Peyer's patch (tissue), 4 donors: ENCODE measurements around the gene ANKRD13C. TPM values are rescaled to one million over a fixed set of nuclear protein-coding genes. Genes with fewer than 3 reads are reported as not detected.

Experiments
- DNase-seq, 3 donors: peaks; one replicate each; pipeline ENCODE4 v3.0.0-alpha.2; 2017 to 2019
- H3K27ac ChIP-seq, 4 donors: fragments of 200-600 bp; sonication (generic); one replicate each; pipeline ENCODE4 v1.5.1; 2016 to 2019
- H3K27me3 ChIP-seq, 2 donors: fragments of 200-600 bp; sonication (generic); one replicate each; pipeline ENCODE4 v1.5.1; 2019
- H3K36me3 ChIP-seq, 3 donors: fragments of 200-600 bp; sonication (generic); one replicate each; pipeline ENCODE4 v1.5.1; 2016 to 2019
- H3K4me1 ChIP-seq, 4 donors: fragments of 200-600 bp; sonication (generic); one replicate each; pipeline ENCODE4 v1.5.1; 2016 to 2019
- H3K4me3 ChIP-seq, 4 donors: fragments of 200-600 bp; sonication (generic); 1 replicate in 3 of 4; 2 replicates in 1 of 4; pipeline ENCODE4 v1.5.1; 2016 to 2019; ENCODE audit warnings: mild to moderate bottlenecking in 1 of 4
- H3K9me3 ChIP-seq, 4 donors: fragments of 200-600 bp; sonication (generic); one replicate each; pipeline ENCODE4 v1.5.1; 2016 to 2019; ENCODE audit warnings: mild to moderate bottlenecking in 1 of 4
- POLR2A ChIP-seq, 2 donors: fragments of 450-650 bp; IDR thresholded peaks; one replicate each; pipeline ENCODE4 v1.5.1; 2017; ENCODE audit warnings: antibody characterized with exemption in 2 of 2, mild to moderate bottlenecking in 2 of 2, moderate library complexity in 2 of 2
- total RNA-seq, 4 donors: library from RNA; depleted of rRNA; stranded (reverse); fragments of >200 nt; gene quantifications; one replicate each; pipeline ENCODE4 v1.1.0, GENCODE V29; 2016
- TF ChIP-seq, protein P1 (sequence below), 6 experiments: fragments of 450-650 bp in 4 of 6; fragments of 200-600 bp in 2 of 6; sonication (generic) in 1 of 6; IDR thresholded peaks; one replicate each; pipeline ENCODE4 v1.5.1; 2017 to 2019; ENCODE audit warnings: antibody characterized with exemption in 6 of 6, mild to moderate bottlenecking in 3 of 6, moderate library complexity in 1 of 6

Gene ANKRD13C
- total RNA-seq, 4 donors from 2014 or later = 21.2 to 52.0 (median 23.9) TPM

DNA sequence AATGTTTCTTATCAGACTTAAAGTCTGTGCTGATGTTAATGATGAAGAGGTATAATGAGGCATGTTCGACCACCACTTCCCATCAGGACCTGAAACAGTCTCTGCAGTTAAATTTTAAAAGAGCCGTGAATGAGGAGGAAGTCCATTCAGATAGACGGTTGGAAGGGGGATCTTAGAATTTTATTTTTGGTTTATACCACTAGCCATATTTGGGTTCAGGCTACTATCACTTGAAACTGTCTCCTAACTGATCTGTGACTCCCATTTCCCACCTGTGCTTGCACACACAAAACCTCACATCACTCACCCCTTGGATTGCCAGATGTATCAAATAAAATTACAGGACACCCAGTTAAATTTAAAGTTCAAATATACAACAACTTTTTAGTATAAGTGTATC lies 9.9 kb upstream of the ANKRD13C start:
- no peak for DNase-seq
- Histone ChIP-seq H3K27me3 (no peaks in the 10 kb centered on the region), H3K4me1 (no peaks in the 10 kb centered on the region), H3K27ac (no peak overlapping the region), H3K4me3 (no peak overlapping the region), H3K9me3 (no peaks in the 10 kb centered on the region), H3K36me3 (no peaks in the 10 kb centered on the region)
- TF ChIP-seq, protein P1, sequence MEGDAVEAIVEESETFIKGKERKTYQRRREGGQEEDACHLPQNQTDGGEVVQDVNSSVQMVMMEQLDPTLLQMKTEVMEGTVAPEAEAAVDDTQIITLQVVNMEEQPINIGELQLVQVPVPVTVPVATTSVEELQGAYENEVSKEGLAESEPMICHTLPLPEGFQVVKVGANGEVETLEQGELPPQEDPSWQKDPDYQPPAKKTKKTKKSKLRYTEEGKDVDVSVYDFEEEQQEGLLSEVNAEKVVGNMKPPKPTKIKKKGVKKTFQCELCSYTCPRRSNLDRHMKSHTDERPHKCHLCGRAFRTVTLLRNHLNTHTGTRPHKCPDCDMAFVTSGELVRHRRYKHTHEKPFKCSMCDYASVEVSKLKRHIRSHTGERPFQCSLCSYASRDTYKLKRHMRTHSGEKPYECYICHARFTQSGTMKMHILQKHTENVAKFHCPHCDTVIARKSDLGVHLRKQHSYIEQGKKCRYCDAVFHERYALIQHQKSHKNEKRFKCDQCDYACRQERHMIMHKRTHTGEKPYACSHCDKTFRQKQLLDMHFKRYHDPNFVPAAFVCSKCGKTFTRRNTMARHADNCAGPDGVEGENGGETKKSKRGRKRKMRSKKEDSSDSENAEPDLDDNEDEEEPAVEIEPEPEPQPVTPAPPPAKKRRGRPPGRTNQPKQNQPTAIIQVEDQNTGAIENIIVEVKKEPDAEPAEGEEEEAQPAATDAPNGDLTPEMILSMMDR (IDR thresholded peaks at IDR 0.05) = no peak
- TF ChIP-seq POLR2A (IDR thresholded peaks at IDR 0.05) = no peak

DNA sequence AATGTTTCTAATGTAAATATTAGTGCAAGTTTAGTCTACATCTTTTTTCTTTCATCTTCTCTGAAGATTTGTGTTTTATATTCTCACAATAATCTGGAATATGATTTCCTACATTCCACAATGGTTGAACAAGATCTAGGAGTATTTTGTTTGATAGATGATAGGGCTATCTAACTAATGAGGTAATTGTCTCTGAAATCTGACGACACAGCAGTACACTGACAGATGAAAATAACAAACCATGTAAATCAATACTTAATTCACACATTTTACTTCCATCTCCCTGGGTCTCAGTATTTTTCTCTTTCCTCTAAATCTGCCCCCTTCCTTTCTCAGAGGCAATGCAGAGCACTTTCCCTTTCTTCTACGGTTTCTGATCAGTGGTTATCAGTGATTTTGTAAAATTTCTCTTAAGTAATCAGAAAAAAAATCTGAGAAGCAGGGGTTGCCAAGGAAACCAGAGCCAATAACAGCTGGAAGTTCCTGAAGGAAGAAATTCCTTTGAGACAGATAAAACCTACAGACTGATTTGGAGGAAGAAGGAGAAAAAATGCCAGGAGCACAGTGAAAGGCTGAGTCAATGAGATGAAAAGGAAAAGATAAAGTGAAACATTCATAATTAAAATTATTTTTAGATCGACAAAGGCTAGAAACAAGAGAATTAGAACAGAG lies 7.3 kb upstream of the ANKRD13C start:
- no peaks in the 10 kb centered on the region for H3K27me3 ChIP-seq
- no peak overlapping the region for H3K27ac ChIP-seq
- no peaks in the 10 kb centered on the region for H3K9me3 ChIP-seq
- no peaks in the 10 kb centered on the region for H3K36me3 ChIP-seq
- no peaks in the 10 kb centered on the region for H3K4me1 ChIP-seq
- no peak for DNase-seq
- H3K4me3 ChIP-seq = no peak overlapping the region
- no peak for TF ChIP-seq POLR2A (IDR thresholded peaks at IDR 0.05)
- TF ChIP-seq, protein P1 (IDR thresholded peaks at IDR 0.05) = no peak

DNA sequence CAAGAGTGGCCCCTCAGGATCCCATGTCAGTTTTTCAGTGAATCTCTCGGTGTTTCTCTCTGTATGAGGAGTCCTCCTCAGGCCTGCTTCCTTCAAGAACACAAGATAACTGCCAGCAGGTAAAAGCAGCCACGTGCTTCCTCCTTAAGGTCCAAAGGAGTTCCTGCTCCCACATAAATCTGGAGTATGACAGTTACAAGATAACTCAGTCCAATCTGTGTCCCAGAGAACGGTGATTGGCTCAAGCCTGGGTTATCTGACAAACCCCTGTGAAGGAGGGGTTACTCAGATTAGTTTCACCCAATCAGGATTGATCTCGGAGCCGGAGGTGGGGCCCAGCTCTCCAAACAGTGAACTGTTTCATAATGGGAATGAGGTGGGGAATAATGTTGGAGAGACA lies 5.8 kb upstream of the ANKRD13C start:
- Histone ChIP-seq H3K9me3 (no peaks in the 10 kb centered on the region), H3K36me3 (no peaks in the 10 kb centered on the region), H3K4me1 (no peaks in the 10 kb centered on the region), H3K4me3 (no peak overlapping the region), H3K27me3 (no peaks in the 10 kb centered on the region), H3K27ac (no peak overlapping the region)
- no peak for DNase-seq
- TF ChIP-seq, protein P1 (IDR thresholded peaks at IDR 0.05) = no peak
- TF ChIP-seq POLR2A (IDR thresholded peaks at IDR 0.05) = no peak

DNA sequence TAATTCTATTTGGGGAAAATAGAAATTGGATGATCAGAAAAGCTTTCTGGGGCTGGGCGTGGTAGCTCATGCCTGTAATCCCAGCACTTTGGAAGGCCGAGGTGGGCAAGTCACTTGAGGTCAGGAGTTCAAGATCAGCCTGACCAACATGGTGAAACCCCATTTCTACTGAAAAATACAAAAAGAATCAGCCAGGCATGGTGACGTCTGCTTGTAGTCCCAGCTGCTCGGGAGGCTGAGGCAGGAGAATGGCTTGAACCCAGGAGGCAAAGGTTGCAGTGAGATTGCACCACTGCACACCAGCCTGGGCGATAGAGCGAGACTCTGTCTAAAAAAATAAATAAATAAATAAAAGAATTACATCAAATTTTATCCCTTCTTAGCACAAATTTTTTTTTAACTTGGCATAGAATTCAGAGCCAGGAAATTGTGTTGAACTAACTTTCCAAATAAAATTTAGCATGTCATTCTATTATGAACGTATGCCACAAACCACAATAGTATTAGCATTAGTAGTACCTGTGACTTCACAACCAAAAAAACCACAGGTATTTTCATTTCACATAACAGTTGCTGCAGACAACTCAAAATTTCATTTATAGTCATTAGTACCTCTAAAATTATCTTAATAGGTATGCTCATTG lies 4.5 kb upstream of the ANKRD13C start:
- TF ChIP-seq, protein P1 (IDR thresholded peaks at IDR 0.05) = no peak
- TF ChIP-seq POLR2A (IDR thresholded peaks at IDR 0.05) = no peak
- Histone ChIP-seq H3K4me1 (no peaks in the 10 kb centered on the region), H3K36me3 (no peaks in the 10 kb centered on the region), H3K9me3 (no peaks in the 10 kb centered on the region), H3K4me3 (no peak overlapping the region), H3K27me3 (no peaks in the 10 kb centered on the region), H3K27ac (no peak overlapping the region)
- DNase-seq = no peak

DNA sequence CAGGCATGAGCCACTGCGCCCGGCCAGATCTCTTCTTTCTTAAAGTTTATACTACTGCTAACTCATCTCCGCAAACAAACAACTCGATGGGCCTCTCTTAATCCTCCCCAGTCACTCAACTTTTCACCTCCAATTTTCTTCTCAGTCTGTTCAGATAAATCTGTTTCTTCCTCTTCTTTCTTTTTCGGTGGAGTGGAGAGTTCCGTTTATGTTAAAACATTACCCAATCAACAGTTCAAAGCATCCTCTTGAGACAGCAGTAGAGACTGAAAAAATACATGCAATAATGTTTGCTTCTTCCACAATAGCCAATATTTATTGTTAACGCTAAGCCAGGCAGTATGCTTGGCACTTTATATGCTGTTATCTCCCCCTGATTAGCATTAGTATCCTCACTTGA lies 1.4 kb upstream of the ANKRD13C start:
- Histone ChIP-seq H3K9me3 (no peaks in the 10 kb centered on the region), H3K27me3 (no peaks in the 10 kb centered on the region), H3K36me3 (no peaks in the 10 kb centered on the region), H3K4me3 (no peak overlapping the region), H3K4me1 (peaks cover 0 to 8% (median 0%) of the 10 kb centered on the region in 4 donors), H3K27ac (peak overlapping the region in 2 of 4 donors; percentile 88 to 90)
- TF ChIP-seq, protein P1 (IDR thresholded peaks at IDR 0.05) = no peak
- no peak for TF ChIP-seq POLR2A (IDR thresholded peaks at IDR 0.05)
- no peak for DNase-seq
